ENCODE results near the gene CLCN1.

Gene CLCN1

GRCh38 chr7:143323653-143324052 is 7.7 kb downstream of the CLCN1 start:
- Histone ChIP-seq H3F3A (ENCODE audit: low read depth) (no peaks in the 10 kb centered on the region), H3K27me3 (ENCODE audit: insufficient read depth, low read length, poor library complexity, severe bottlenecking) (no peaks in the 10 kb centered on the region), H3K9me3 (ENCODE audit: insufficient read depth, low read depth, low read length) (no peaks in the 10 kb centered on the region), H3K79me2 (ENCODE audit: insufficient read depth, low read length) (no peaks in the 10 kb centered on the region), H3K4me2 (ENCODE audit: low read depth, low read length, poor library complexity, severe bottlenecking) (no peak overlapping the region), H3K36me3 (ENCODE audit: insufficient read depth, low read length) (no peaks in the 10 kb centered on the region), H3K4me3 (ENCODE audit: low read length, poor library complexity, severe bottlenecking) (no peak overlapping the region), H3K4me1 (ENCODE audit: insufficient read depth, low read length, poor library complexity, severe bottlenecking) (no peaks in the 10 kb centered on the region), H2AFZ (ENCODE audit: low read length) (no peak overlapping the region), H3K9me2 (replicated peaks; ENCODE audit: low read depth, low read length) (no peaks in the 10 kb centered on the region), H3K9ac (ENCODE audit: low read depth, low read length, poor library complexity, severe bottlenecking) (no peak overlapping the region), H4K20me1 (ENCODE audit: insufficient read depth, low read length, poor library complexity, severe bottlenecking) (no peaks in the 10 kb centered on the region)
- no peak for TF ChIP-seq EZH2phosphoT487 (IDR thresholded peaks at IDR 0.05; ENCODE audit: borderline replicate concordance)
- no peak for TF ChIP-seq CTCF (conservative IDR thresholded peaks at IDR 0.05; ENCODE audit: low read length)

- no peaks in the 10 kb centered on the region for H3K79me2 ChIP-seq (ENCODE audit: insufficient read depth, low read length)
- H4K20me1 ChIP-seq (ENCODE audit: insufficient read depth, low read length, poor library complexity, severe bottlenecking), result no peaks in the 10 kb centered on the region
- H3K4me2 ChIP-seq (ENCODE audit: low read depth, low read length, poor library complexity, severe bottlenecking), result no peak overlapping the region
- H3F3A ChIP-seq (ENCODE audit: low read depth), result no peaks in the 10 kb centered on the region
- no peaks in the 10 kb centered on the region for H3K27me3 ChIP-seq (ENCODE audit: insufficient read depth, low read length, poor library complexity, severe bottlenecking)
- H3K4me3 ChIP-seq (ENCODE audit: low read length, poor library complexity, severe bottlenecking), result no peak overlapping the region
- no peaks in the 10 kb centered on the region for H3K36me3 ChIP-seq (ENCODE audit: insufficient read depth, low read length)
- H3K9me2 ChIP-seq (replicated peaks; ENCODE audit: low read depth, low read length), result no peaks in the 10 kb centered on the region
- no peaks in the 10 kb centered on the region for H3K9me3 ChIP-seq (ENCODE audit: insufficient read depth, low read depth, low read length)
- TF ChIP-seq EZH2phosphoT487 (IDR thresholded peaks at IDR 0.05; ENCODE audit: borderline replicate concordance) (no peak), CTCF (conservative IDR thresholded peaks at IDR 0.05; ENCODE audit: low read length) (no peak)
- H3K4me1 ChIP-seq (ENCODE audit: insufficient read depth, low read length, poor library complexity, severe bottlenecking), result no peaks in the 10 kb centered on the region
- no peak overlapping the region for H2AFZ ChIP-seq (ENCODE audit: low read length)
- H3K9ac ChIP-seq (ENCODE audit: low read depth, low read length, poor library complexity, severe bottlenecking), result no peak overlapping the region
Observed at GRCh38 chr7:143325240-143325639, 9.3 kb downstream of the CLCN1 start.

GRCh38 chr7:143327903-143328302 is 12.0 kb downstream of the CLCN1 start:
- Histone ChIP-seq H3K4me2 (ENCODE audit: low read depth, low read length, poor library complexity, severe bottlenecking) (no peak overlapping the region), H3K9me2 (replicated peaks; ENCODE audit: low read depth, low read length) (no peaks in the 10 kb centered on the region), H3K9me3 (ENCODE audit: insufficient read depth, low read depth, low read length) (no peaks in the 10 kb centered on the region), H3K27me3 (ENCODE audit: insufficient read depth, low read length, poor library complexity, severe bottlenecking) (no peaks in the 10 kb centered on the region), H3K79me2 (ENCODE audit: insufficient read depth, low read length) (no peaks in the 10 kb centered on the region), H3K4me3 (ENCODE audit: low read length, poor library complexity, severe bottlenecking) (no peak overlapping the region), H3K4me1 (ENCODE audit: insufficient read depth, low read length, poor library complexity, severe bottlenecking) (no peaks in the 10 kb centered on the region), H4K20me1 (ENCODE audit: insufficient read depth, low read length, poor library complexity, severe bottlenecking) (no peaks in the 10 kb centered on the region), H3F3A (ENCODE audit: low read depth) (no peaks in the 10 kb centered on the region), H2AFZ (ENCODE audit: low read length) (no peak overlapping the region), H3K9ac (ENCODE audit: low read depth, low read length, poor library complexity, severe bottlenecking) (no peak overlapping the region), H3K36me3 (ENCODE audit: insufficient read depth, low read length) (no peaks in the 10 kb centered on the region)
- no peak for TF ChIP-seq EZH2phosphoT487 (IDR thresholded peaks at IDR 0.05; ENCODE audit: borderline replicate concordance)
- no peak for TF ChIP-seq CTCF (conservative IDR thresholded peaks at IDR 0.05; ENCODE audit: low read length)
